HepG2 (cell line): ENCODE results near the gene SND1. TPM values are rescaled to one million over a fixed set of nuclear protein-coding genes. Genes with fewer than 3 reads are reported as not detected.

ENCODE experiments used
- ATAC-seq: fragments of 200-7000 bp; cut with Tn5 transposase; 3 replicates; pipeline ENCODE4 v1.9.1; 2020; ENCODE audit warnings: mild to moderate bottlenecking, moderate library complexity
- BruUV-seq: library from RNA; stranded (reverse); fragments of 400-500 nt; replicated peaks from 2 replicates; lab custom pipeline; 2021; lab: Mats Ljungman, UMichigan
- CTCF ChIA-PET: fragments of 300-600 bp; formaldehyde crosslinking; extraction: SDS; loops from one replicate; lab custom pipeline; 2021; ENCODE audit warnings: low total read pairs, inconsistent platforms, low intra/inter-chr PET ratio; lab: Yijun Ruan, JAX
- POLR2A ChIA-PET: fragments of 350-600 bp; sonication (Branson Sonifier 250); formaldehyde crosslinking; loops from one replicate; lab custom pipeline; 2020; ENCODE audit warnings: antibody characterized with exemption, inconsistent platforms; lab: Yijun Ruan, JAX
- DNase-seq: peaks from one replicate; pipeline ENCODE4 v3.0.0-alpha.2; 2015; ENCODE audit warnings: low spot score
- FAIRE-seq: peaks from 3 replicates; lab custom pipeline; 2011; peaks lifted over from hg19 to GRCh38; lab: Jason Lieb, UNC
- H2AFZ ChIP-seq: one replicate; pipeline ENCODE4 v1.6.1; 2011; ENCODE audit warnings: low read length, inconsistent platforms
- H3K27ac ChIP-seq: fragments of 300-600 bp; 3 replicates; pipeline ENCODE4 v1.8.0; 2011; ENCODE audit warnings: mixed run types, mild to moderate bottlenecking, mixed read lengths, low read length, inconsistent platforms; ENCODE audit not compliant: insufficient read depth; ENCODE audit errors: extremely low read length
- H3K27me3 ChIP-seq, 2 experiments: fragments of 200-600 bp in 1 of 2; 2 replicates in 1 of 2; 3 replicates in 1 of 2; pipeline versions ENCODE4 v1.6.0 to v1.8.0; 2011; ENCODE audit warnings: low read length in 2 of 2, mild to moderate bottlenecking in 2 of 2, moderate library complexity in 2 of 2, inconsistent platforms in 1 of 2; ENCODE audit not compliant: insufficient read depth in 2 of 2, control insufficient read depth in 1 of 2
- H3K36me3 ChIP-seq, 2 experiments: fragments of 200-600 bp in 1 of 2; replicated peaks in 1 of 2; 2 replicates in 1 of 2; 3 replicates in 1 of 2; pipeline versions ENCODE4 v1.5.1 to v1.8.0; 2011; ENCODE audit warnings: low read length in 2 of 2, inconsistent platforms in 1 of 2; ENCODE audit not compliant: insufficient read depth in 2 of 2, control insufficient read depth in 1 of 2
- H3K4me1 ChIP-seq: 2 replicates; pipeline ENCODE4 v1.5.1; 2012; ENCODE audit warnings: low read length, inconsistent platforms; ENCODE audit not compliant: insufficient read depth
- H3K4me2 ChIP-seq: 2 replicates; pipeline ENCODE4 v1.6.0; 2011; ENCODE audit warnings: low read depth, low read length, inconsistent platforms
- H3K4me3 ChIP-seq, 3 experiments: fragments of 200-600 bp in 1 of 3; sonication (generic), shearing (Covaris generic) in 1 of 3; replicated peaks in 1 of 3; 2 replicates each; pipeline ENCODE4 v1.5.1; 2011 to 2016; ENCODE audit warnings: low read length in 3 of 3, inconsistent platforms in 2 of 3, low read depth in 2 of 3, mild to moderate bottlenecking in 2 of 3, control low read depth in 1 of 3, mixed read lengths in 1 of 3; ENCODE audit not compliant: insufficient read depth in 1 of 3
- H3K79me2 ChIP-seq: one replicate; pipeline ENCODE4 v1.6.1; 2011; ENCODE audit warnings: low read length, inconsistent platforms; ENCODE audit not compliant: insufficient read depth
- H3K9ac ChIP-seq: 2 replicates; pipeline ENCODE4 v1.6.0; 2011; ENCODE audit warnings: mild to moderate bottlenecking, low read depth, low read length, inconsistent platforms; ENCODE audit not compliant: insufficient read depth
- H3K9me3 ChIP-seq: 2 replicates; pipeline ENCODE4 v1.5.1; 2012; ENCODE audit warnings: mild to moderate bottlenecking, low read length
- H4K20me1 ChIP-seq: 2 replicates; pipeline ENCODE4 v1.6.0; 2011; ENCODE audit warnings: inconsistent platforms, mild to moderate bottlenecking, low read length, moderate library complexity; ENCODE audit not compliant: insufficient read depth
- NR2C2 ChIP-seq: sonication (generic); formaldehyde crosslinking; IDR thresholded peaks from 2 replicates; pipeline ENCODE4 v1.4.0; 2020; ENCODE audit warnings: missing genetic modification reagents, mild to moderate bottlenecking, moderate library complexity, borderline replicate concordance
- SKIL ChIP-seq: sonication (generic); formaldehyde crosslinking; IDR thresholded peaks from 2 replicates; pipeline ENCODE4 v1.8.0; 2022; ENCODE audit warnings: missing genetic modification reagents, mild to moderate bottlenecking, moderate library complexity, borderline replicate concordance
- ZBTB37 ChIP-seq: sonication (generic); formaldehyde crosslinking; IDR thresholded peaks from 2 replicates; pipeline ENCODE4 v1.4.0; 2020; ENCODE audit warnings: mild to moderate bottlenecking, missing genetic modification reagents
- ZNF557 ChIP-seq: sonication (generic); formaldehyde crosslinking; IDR thresholded peaks from 2 replicates; pipeline ENCODE4 v1.4.0; 2020; ENCODE audit warnings: missing genetic modification reagents
- WGBS: methylation state at CpG from one replicate; pipeline ENCODE4 v1.1.6; 2017; ENCODE audit warnings: low lambda C conversion rate; 5-methylcytosine and 5-hydroxymethylcytosine counted together
- in situ Hi-C: cut with HindIII; loops from 2 replicates; pipeline ENCODE4 v1.10.0; 2017; ENCODE audit warnings: low pct_unique_long_range_greater_than_20kb; ENCODE audit not compliant: extremely low pct_ligation_motif_present
- intact Hi-C: fragments of 100-400 bp; cut with micrococcal nuclease; formaldehyde crosslinking; loops from one replicate; pipeline ENCODE4 v1.10.0; 2022; ENCODE audit not compliant: unreplicated experiment
- polyA plus RNA-seq, 8 experiments: library from polyadenylated mRNA; depleted of rRNA in 3 of 8; stranded (reverse) in 7 of 8; unstranded in 1 of 8; fragments of >200 nt; fragmentation: Illumina TruSeq in 4 of 8; extraction: Trizol in 4 of 8; gene quantifications; 2 replicates each; pipeline versions ENCODE4 v1.2.1 to v1.2.3, GENCODE V29; 2011 to 2016; ENCODE audit warnings: low read depth in 4 of 8, missing spikeins in 1 of 8, mixed read lengths in 1 of 8; ENCODE audit not compliant: insufficient read depth in 1 of 8
- total RNA-seq, 5 experiments: library from RNA; depleted of rRNA; stranded (reverse); fragments of >200 nt; fragmentation: Illumina TruSeq; extraction: Trizol; gene quantifications; 2 replicates each; pipeline ENCODE4 v1.2.3, GENCODE V29; 2016; ENCODE audit warnings: low read depth in 1 of 5

The SND1 gene
- total and polyA plus RNA-seq, 2 of the 13 experiments (the other 11 are each of a cell fraction or from before 2014, with no cell fraction given): 110 to 182 TPM

DNA sequence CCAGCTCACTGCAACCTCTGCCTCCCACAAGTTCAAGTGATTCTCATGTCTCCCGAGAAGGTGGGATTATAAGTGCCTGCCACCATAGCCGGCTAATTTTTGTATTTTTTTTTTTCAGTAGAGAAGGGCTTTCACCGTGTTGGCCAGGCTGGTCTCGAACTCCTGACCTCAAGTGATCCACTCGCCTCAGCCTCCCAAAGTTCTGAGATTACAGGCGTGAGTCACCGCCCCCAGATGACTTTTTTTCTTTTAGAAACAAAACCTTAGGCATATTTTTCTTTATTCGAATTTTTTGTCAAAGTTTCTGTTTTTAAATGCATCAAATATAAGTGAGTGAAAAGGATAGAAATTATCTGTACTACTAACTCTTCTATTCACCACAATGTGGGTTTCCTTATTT lies 266.1 kb downstream of the SND1 start:
- ATAC-seq (no peak), FAIRE-seq (no peak), DNase-seq (no peak)
- H3K9ac ChIP-seq: no peak overlapping the region
- no peak overlapping the region for H3K27ac ChIP-seq
- peaks cover 9% of the 10 kb centered on the region for H3K79me2 ChIP-seq
- H3K4me1 ChIP-seq: peaks cover 20% of the 10 kb centered on the region
- H3K4me3 ChIP-seq: no peak overlapping the region
- no peak overlapping the region for H3K4me2 ChIP-seq
- H4K20me1 ChIP-seq: peaks cover 4% of the 10 kb centered on the region
- no TSS peak for BruUV-seq
- H3K36me3 ChIP-seq: peaks cover 0 to 3% of the 10 kb centered on the region in 2 experiments; a peak in 2 of 5 replicates
- CTCF ChIA-PET: no interaction called here
- H3K9me3 ChIP-seq: no peaks in the 10 kb centered on the region
- no peaks in the 10 kb centered on the region for H3K27me3 ChIP-seq
- TF ChIP-seq ZNF557 (CRISPR knock-in tag) (no peak), ZBTB37 (CRISPR knock-in tag) (no peak), NR2C2 (no peak), SKIL (CRISPR knock-in tag) (no peak)
- H2AFZ ChIP-seq: no peak overlapping the region
- POLR2A ChIA-PET: no interaction called here
- intact Hi-C loops: no loop called here
- in situ Hi-C loops: no loop called here
- 87% methylated on average over 8 of the region's 8 CpGs for WGBS
